ENCODE results near the gene TMEM200A.
"Not testable (repeated sequence)": the region's sequence is repeated elsewhere in the genome, so short reads cannot be mapped to it uniquely, and the experiment has no call there.

TMEM200A gene

DNA sequence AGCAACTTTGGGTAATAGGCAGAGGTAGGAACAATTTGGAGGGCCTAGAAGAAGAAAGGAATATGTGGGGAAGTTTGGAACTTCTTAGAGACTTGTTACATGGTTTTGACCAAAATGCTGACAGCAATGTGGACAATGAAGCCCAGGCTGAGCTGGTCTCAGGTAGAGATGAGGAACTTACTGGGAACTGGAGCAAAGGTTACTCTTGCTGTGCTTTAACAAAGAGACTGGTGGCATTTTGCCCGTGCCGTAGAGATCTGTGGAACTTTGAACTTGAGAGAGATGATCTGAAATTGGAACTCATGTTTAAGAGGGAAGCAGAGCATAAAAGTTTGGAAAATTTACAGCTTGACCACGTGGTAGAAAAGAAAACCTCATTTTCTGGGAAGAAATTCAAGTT lies 28.3 kb upstream of the TMEM200A start:
- TF ChIP-seq, protein P1, sequence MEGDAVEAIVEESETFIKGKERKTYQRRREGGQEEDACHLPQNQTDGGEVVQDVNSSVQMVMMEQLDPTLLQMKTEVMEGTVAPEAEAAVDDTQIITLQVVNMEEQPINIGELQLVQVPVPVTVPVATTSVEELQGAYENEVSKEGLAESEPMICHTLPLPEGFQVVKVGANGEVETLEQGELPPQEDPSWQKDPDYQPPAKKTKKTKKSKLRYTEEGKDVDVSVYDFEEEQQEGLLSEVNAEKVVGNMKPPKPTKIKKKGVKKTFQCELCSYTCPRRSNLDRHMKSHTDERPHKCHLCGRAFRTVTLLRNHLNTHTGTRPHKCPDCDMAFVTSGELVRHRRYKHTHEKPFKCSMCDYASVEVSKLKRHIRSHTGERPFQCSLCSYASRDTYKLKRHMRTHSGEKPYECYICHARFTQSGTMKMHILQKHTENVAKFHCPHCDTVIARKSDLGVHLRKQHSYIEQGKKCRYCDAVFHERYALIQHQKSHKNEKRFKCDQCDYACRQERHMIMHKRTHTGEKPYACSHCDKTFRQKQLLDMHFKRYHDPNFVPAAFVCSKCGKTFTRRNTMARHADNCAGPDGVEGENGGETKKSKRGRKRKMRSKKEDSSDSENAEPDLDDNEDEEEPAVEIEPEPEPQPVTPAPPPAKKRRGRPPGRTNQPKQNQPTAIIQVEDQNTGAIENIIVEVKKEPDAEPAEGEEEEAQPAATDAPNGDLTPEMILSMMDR (IDR thresholded peaks at IDR 0.05): no peak
- Mint-ChIP-seq H3K4me1 (no peaks in the 10 kb centered on the region), H3K27ac (no peak overlapping the region), H3K36me3 (ENCODE audit: low read depth) (no peaks in the 10 kb centered on the region), H3K4me3 (no peak overlapping the region), H3K27me3 (ENCODE audit: low read depth, poor library complexity) (no peaks in the 10 kb centered on the region), H3K9me3 (no peaks in the 10 kb centered on the region)
- DNase-seq: no peak

DNA sequence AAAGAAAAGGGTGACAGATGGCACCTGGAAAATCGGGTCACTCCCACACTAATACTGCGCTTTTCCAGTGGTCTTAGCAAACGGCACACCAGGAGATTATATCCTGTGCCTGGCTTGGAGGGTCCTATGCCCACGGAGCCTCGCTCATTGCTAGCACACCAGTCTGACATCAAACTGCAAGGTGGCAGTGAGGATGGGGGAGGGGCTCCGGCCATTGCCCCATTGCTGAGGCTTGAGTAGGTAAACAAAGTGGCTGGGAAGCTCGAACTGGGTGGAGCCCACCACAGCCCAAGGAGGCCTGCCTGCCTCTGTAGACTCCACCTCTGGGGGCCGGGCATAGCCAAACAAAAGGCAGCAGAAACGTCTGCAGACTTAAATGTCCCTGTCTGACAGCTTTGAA lies 19.5 kb upstream of the TMEM200A start:
- not testable (repeated sequence) for H3K27ac Mint-ChIP-seq; H3K4me3 Mint-ChIP-seq; H3K4me1 Mint-ChIP-seq; H3K27me3 Mint-ChIP-seq (ENCODE audit: low read depth, poor library complexity); DNase-seq; H3K36me3 Mint-ChIP-seq (ENCODE audit: low read depth)
- peaks cover 27% of the 10 kb centered on the region for H3K9me3 Mint-ChIP-seq

DNA sequence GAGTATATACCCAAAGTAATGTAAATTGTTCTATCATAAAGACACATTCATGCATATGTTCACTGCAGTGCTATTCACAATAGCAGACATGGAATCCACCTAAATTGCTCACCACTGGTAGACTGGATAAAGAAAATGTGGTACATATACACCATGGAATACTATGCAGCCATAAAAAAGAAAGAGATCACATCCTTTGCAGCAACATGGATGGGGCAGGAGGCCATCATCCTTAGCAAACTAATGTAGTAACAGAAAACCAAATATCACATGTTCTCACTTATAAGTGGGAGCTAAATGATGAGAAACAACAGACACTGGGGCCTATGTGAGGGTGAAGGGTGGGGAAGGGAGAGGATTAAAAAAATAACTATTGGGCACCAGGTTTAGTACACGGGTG lies 11.5 kb upstream of the TMEM200A start:
- no peak overlapping the region for H3K4me3 Mint-ChIP-seq
- H3K36me3 Mint-ChIP-seq (ENCODE audit: low read depth): no peaks in the 10 kb centered on the region
- TF ChIP-seq, protein P1 (IDR thresholded peaks at IDR 0.05): no peak
- no peak for DNase-seq
- peaks cover 4% of the 10 kb centered on the region for H3K9me3 Mint-ChIP-seq
- no peaks in the 10 kb centered on the region for H3K4me1 Mint-ChIP-seq
- no peak overlapping the region for H3K27ac Mint-ChIP-seq
- peaks cover 10% of the 10 kb centered on the region for H3K27me3 Mint-ChIP-seq (ENCODE audit: low read depth, poor library complexity)

DNA sequence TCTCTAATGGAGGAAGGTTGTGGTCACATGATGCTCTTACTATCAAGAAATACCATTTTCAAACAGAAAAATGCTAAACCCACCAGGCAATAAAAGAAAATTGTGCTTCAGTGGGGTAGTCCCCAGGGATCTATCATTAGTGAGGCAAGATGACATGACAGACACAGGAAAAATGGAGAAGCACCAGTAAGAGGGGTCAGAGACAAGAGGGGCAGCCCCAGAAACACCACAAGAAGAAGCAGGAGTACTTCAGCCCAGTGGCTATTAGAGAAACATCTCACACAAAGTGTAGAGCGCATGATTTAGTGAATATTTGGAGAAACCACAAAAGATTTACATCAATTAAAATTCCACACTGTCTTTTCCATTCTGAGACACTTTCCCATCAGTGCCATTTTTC lies 10.2 kb upstream of the TMEM200A start:
- no peak overlapping the region for H3K27ac Mint-ChIP-seq
- no peaks in the 10 kb centered on the region for H3K4me1 Mint-ChIP-seq
- H3K4me3 Mint-ChIP-seq: no peak overlapping the region
- peaks cover 10% of the 10 kb centered on the region for H3K27me3 Mint-ChIP-seq (ENCODE audit: low read depth, poor library complexity)
- peaks cover 4% of the 10 kb centered on the region for H3K9me3 Mint-ChIP-seq
- TF ChIP-seq, protein P1 (IDR thresholded peaks at IDR 0.05): no peak
- no peak for DNase-seq
- H3K36me3 Mint-ChIP-seq (ENCODE audit: low read depth): no peaks in the 10 kb centered on the region

DNA sequence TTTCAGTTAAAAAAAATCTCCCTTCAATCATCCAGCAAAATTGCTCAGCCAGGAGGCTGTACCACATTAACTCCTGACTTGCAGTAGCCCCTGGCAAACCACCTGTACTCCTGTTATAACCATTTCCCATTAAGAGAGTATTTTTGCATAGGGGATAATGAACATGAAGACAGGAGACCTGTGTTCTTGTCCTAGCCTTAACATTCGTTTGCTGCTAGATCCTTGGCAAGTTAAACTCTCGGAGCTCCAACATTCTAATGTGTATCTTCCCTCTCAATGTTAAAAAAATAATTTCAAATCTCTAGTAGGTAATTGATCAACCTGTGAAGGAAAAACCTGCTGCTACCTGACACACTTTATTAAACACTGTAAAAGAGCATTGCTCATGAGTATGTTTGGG lies 8.4 kb upstream of the TMEM200A start:
- Mint-ChIP-seq H3K36me3 (ENCODE audit: low read depth) (no peaks in the 10 kb centered on the region), H3K27me3 (ENCODE audit: low read depth, poor library complexity) (peaks cover 10% of the 10 kb centered on the region), H3K4me1 (no peaks in the 10 kb centered on the region), H3K27ac (no peak overlapping the region), H3K4me3 (no peak overlapping the region), H3K9me3 (peaks cover under 1% of the 10 kb centered on the region)
- DNase-seq: no peak
- TF ChIP-seq, protein P1 (IDR thresholded peaks at IDR 0.05): no peak

DNA sequence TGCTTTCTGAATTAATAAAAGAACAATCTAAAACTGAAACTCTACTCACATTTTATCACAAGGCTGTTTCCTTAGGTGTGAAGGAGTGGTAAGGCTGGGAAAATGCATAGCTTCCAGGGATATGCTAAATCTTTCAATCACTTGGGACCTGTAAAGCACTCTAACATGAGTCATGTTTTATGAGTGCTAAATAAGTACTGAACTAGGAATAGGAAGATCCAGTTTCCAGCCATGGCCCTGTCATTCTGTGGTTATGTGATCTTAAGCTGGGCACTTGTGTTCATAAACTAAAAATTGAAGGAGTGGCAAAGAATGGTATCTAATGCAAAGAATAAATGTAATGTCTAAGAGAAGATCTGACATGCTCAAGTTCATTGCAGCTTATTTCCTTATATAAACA lies 6.1 kb upstream of the TMEM200A start:
- no peaks in the 10 kb centered on the region for H3K9me3 Mint-ChIP-seq
- TF ChIP-seq, protein P1 (IDR thresholded peaks at IDR 0.05): no peak

More for the DNA sequence above, 6.1 kb upstream of the TMEM200A start:
- Mint-ChIP-seq H3K4me3 (no peak overlapping the region), H3K36me3 (ENCODE audit: low read depth) (no peaks in the 10 kb centered on the region), H3K4me1 (no peaks in the 10 kb centered on the region), H3K27ac (no peak overlapping the region), H3K27me3 (ENCODE audit: low read depth, poor library complexity) (peaks cover 26% of the 10 kb centered on the region)
- DNase-seq: no peak

Measured in nephron progenitor cell (in vitro differentiated cells).